Measurements from ENCODE around the gene TPM4.
"Not testable (repeated sequence)": the region's sequence is repeated elsewhere in the genome, so short reads cannot be mapped to it uniquely, and the experiment has no call there.

TPM4 gene

DNA sequence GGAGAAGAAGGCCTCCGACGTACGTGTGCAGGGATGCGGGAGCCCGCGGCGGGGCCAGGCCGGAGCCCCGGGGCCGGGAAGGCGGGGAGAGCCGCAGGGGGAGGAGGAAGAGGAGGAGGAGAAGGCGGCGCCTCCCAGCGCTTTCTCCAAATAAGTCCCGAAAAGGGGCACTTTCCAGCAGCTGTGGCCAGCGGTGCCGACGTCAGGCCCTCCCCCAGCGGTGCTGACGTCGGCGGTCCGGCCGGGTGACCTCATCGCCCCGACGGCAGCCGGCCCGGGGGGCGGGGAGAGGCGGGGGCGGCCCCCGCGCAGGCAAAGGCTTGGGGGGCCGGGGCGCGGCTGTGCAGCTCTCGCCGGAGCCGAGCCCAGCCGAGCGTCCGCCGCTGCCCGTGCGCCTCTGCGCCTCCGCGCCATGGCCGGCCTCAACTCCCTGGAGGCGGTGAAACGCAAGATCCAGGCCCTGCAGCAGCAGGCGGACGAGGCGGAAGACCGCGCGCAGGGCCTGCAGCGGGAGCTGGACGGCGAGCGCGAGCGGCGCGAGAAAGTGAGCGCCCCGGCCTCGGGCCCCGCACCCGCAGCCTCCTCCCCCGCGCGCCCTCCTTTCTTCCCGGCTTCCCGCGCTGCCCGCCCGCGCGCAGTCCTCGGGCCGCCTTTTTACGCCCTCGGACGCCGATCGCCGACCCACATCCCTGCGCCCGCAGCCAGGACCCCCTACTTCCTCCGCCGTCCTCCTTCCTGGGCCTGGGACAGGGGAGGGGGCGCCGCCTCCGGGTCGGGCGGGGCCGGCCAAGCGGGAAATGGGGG lies at the start of gene TPM4:
TPM4 (plus strand) TSS at position 342 of the 804 bp plus-strand sequence; CDS start at position 413, 71 bp downstream.
- peak; percentile 94 for DNase-seq (ENCODE audit: low spot score)

- no peak for DNase-seq (ENCODE audit: low spot score)
These were observed 49.5 kb upstream of the TPM4 start for GRCh38 chr19:16026756-16027155.

DNA sequence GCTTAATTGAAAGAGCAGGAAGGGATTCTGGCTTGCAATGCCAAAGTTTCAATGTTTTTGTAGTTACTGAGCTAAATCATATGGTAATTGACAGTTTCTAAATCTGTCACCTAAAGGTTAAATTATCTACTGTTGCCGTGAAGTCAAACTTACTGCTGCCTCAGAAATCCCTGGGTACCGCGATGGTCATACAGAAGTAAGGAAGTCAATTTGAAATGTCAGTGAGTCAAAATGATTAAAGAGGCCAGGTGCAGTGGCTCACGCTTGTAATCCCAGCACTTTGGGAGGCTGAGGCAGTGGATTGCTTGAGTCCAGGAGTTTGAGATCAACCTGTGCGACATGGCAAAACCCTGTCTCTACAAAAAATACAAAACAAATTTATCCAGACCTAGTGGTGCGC lies 48.8 kb upstream of the TPM4 start:
- peak; percentile 5 for DNase-seq (ENCODE audit: low spot score)

GRCh38 chr19:16030155-16030554 lies 46.1 kb upstream of the TPM4 start:
- not testable (repeated sequence) for DNase-seq (ENCODE audit: low spot score)

- DNase-seq (ENCODE audit: low spot score) = no peak
These were observed 45.1 kb upstream of the TPM4 start for GRCh38 chr19:16030964-16031871.

DNA sequence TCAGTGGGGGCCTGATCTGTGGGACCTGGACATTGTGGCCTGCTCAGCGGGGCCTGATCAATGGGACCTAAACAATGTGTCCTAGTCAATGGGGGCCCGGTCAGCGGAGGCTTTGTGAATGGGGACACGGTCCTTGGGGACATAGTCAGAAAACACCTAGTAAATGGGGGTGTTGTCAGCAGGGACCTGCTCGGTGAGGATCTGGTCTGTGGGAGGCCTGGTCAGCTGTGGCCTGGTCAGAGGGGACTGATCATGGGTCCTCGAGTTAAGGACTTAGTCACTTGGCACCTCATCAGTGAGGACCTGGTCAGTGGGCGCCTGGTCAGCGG lies 44.5 kb upstream of the TPM4 start:
- no peak for DNase-seq (ENCODE audit: low spot score)

GRCh38 chr19:16032509-16033135 lies 43.7 kb upstream of the TPM4 start:
- no peak for DNase-seq (ENCODE audit: low spot score)

- DNase-seq (ENCODE audit: low spot score) = no peak
These were observed 43.2 kb upstream of the TPM4 start for GRCh38 chr19:16033136-16033530.

- DNase-seq (ENCODE audit: low spot score) = no peak
These were observed 42.6 kb upstream of the TPM4 start for GRCh38 chr19:16033721-16034120.

DNA sequence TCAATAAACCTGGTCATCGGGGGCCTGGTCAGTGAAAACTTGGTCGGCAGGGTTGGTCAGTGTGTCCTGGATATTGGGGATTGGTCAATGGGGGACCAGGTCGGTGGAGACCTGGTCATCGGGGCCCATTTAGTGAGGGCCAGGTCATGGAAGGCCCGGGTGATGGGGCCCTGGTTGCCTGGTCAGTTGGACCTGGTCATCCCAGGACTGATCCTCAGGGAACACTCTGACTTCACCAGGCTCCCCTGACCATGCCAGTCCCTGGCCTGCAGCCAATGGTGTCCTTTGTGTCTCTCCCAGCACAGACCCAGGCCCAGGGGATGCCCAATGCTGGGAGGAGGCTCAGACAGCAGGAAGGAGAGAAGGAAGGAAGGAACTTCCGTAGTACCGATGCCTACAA lies 42.1 kb upstream of the TPM4 start:
- DNase-seq (ENCODE audit: low spot score) = no peak

DNA sequence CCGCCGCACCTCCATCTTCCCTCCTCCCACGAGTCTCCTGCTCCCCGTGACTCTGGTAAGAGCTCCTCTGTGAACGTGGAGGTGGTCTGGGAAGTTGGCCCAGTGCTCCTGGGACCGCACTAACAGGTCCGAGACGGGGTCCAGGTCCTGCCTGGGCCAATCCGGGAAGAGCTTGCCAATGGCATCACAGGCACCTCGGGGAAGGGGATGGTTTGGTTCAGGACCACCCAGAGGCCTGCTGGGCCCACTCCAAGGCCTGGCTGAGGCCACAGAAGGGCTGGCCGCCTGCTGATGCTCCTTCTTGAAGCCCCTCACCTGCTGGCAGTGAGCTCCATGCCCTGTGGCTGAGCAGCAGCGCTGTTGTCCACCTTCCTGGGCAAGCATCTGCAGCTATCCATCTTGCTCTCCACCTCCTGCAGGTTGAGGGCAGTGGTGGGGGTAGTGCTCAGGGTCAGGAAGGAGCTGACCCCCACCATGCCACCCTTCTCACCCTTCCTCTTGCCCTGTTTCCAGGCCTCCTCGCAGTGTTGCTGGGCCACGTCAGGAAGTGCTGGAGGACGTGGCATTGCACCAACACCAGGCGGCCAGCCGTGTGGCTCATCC lies 41.2 kb upstream of the TPM4 start:
- DNase-seq (ENCODE audit: low spot score) = no peak

DNA sequence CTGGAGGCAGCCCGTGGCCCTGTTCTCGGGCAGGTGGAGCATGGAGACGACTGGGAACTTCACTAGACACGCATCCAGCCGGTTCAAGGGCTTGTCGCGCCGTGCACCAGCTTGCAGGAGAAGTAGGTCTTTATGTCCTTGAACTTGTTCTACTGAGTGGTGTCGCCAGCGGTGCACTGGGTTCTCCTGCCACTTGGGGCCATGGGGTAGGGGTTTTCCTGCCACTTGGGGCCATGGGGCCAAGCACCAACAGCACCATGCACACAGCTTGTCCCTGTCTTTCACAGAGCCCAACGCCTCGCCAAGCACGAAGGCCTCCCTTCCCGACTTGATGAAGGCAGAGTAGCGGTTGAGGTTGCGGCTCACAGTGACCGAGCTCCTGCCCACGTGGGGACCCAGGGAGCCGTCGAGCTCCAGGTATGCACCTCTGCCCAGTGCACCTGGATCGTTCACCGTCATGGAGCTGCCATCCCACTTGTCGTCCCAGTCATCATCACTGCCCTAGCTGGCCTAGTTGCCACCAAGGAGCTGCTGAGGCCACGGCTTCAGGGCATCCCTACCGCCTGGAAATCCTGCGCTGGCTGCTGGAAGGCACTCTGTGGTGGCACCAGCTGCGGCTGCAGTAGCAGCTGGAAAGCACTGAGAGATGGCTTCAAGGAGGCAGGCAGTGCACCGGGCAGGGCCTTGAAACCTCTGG lies 40.5 kb upstream of the TPM4 start:
- no peak for DNase-seq (ENCODE audit: low spot score)

GRCh38 chr19:16036397-16036925 lies 39.8 kb upstream of the TPM4 start:
- DNase-seq (ENCODE audit: low spot score) = no peak

- no peak for DNase-seq (ENCODE audit: low spot score)
These were observed 39.4 kb upstream of the TPM4 start for GRCh38 chr19:16036941-16037340.

DNA sequence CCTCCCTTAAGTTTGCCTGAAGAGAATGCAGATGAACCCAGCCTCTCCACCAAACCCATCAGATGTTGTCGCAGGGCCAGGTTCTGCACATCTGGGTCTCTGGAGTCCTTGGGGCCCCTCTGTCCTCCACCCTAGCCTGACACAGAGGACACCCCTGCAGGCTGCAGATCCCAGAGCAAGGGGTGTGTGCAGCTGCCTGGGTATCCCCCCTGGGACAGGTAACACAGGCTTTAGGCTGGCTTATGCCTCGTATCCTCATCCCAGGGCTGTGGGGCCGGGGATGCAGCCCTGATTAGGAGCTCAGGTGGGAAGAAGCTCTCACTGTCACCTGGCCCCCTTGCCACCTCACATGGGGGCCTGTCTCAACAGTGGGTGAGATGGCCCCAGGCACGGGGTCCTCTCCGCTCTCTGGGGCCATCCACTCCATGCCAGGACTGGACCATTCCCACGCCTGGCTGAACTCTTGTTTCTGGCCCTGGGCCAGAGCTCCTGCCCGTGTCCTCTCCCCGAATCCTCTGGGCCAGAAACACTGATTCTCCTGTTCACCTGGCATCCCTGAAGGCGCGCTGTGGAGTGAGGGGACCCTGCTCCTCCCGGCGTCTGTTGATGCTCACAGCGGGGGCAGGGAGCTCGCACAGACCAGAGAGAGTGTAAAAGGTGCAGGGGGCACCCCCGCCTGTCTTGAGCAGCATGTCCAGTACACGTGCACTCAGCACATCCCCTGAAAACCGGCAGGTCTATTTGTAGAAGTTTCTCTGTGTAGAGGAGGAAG lies 38.7 kb upstream of the TPM4 start:
- DNase-seq (ENCODE audit: low spot score) = no peak

DNA sequence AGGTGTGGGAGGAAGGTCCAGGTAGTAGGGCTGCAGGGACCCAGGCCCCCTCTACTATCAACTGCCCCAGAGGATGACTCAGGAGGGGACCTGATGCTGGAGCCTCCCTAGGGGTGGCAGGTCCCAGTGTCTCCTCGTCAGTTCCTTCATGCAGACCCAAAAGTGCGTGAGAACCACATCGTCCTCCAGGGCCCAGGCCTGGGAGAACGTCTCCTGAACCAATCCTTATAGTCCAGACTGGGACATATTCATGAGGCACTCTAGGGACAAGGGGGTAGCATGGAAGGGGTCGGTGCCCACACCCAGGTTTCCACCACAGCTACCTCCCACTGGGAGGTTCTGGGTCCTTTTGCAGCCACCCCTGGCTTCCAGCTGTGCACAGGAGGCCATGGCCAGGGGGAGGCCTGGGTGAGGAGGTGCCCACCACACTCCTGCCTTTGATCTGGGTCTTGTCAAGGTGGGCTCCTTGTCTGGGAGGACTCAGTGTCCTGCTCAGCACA lies 38.0 kb upstream of the TPM4 start:
- DNase-seq (ENCODE audit: low spot score) = no peak

DNA sequence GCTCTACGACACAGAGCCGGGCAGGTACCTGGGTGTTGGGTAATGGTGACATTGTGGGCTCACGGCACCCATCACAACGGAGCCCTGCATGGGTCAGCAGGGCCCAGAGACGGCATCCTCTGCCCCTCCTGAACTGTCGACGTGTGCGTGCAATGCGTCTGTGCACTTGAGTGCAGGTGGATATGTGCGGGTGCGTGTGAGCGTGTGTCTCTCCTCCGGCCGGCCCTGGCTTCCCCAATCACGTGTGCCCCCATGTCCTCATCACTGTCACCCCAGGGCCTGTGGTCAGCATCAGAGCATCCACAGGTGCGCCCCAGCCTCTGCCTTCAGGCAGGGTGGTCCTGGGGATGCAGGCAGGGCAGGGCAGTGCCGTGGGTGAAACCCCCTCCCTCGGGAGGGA lies 37.2 kb upstream of the TPM4 start:
- no peak for DNase-seq (ENCODE audit: low spot score)

DNA sequence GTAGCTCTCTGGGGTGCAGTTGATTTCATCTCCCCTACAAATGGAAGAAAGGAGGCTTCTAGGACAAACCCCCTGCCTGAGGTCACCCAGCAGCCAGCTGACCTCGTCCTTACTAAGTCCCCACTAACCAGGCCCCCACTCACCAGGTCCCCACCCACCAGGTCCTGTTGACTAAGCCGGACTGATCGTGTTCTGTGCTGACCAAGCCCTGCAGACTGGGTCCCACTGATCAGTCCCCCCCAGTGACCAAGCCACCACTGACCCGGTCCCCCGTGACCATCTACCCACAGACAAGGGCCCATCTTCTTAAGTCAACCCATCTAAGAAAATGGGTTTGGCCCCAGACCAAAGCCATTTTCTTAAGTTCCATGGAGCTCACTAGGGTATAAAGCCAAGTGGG lies 36.8 kb upstream of the TPM4 start:
- no peak for DNase-seq (ENCODE audit: low spot score)

DNA sequence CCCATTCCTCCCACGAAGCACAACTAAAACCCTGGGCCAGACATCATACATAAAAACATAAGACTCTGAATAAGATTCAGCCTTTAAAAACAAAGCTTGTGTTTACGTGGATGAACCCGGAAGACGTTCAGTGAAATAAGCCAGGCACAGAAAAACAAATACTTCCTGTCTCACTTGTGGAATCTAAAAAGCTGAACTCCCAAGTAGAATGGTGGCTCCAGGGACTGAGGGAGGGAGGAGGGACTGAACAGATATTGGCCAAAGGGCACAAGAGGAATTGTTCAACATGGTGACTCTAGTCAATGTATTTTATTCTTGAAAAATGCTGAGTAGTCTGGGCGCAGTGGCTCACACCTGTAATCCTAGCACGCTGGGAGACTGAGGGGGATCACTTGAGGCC lies 35.7 kb upstream of the TPM4 start:
- DNase-seq (ENCODE audit: low spot score) = no peak

GRCh38 chr19:16041299-16041990 lies 34.9 kb upstream of the TPM4 start:
- DNase-seq (ENCODE audit: low spot score) = peak; percentile 83
